HG03159 (cell line): ENCODE data around the gene NUBPL.
"Not testable (repeated sequence)": the region's sequence is repeated elsewhere in the genome, so short reads cannot be mapped to it uniquely, and the experiment has no call there.

ENCODE experiments used
- ATAC-seq: cut with Tn5 transposase; IDR thresholded peaks from one replicate; pipeline ENCODE4 v1.9.1; 2021; ENCODE audit warnings: mild to moderate bottlenecking, moderate library complexity; ENCODE audit not compliant: unreplicated experiment

Gene NUBPL

DNA sequence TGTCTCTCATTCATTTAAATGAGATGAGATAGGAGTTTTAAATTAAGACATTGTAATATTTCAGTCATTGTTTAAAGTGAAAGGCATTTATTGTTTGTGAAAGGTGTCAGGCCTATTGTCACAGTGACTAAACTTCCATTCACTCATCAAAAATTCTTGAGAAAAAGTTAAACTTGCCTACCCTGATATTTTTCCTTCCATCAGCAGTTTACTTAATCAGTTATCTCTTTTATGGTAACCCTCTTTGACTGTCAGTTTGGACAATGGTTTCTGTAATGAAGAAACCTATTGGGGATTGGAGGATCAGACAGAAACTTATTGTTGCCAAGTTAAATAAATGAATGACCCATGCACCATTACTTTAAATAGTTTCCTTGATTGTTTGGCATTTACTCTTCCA, 241.6 kb downstream of the NUBPL start:
- ATAC-seq = no peak

DNA sequence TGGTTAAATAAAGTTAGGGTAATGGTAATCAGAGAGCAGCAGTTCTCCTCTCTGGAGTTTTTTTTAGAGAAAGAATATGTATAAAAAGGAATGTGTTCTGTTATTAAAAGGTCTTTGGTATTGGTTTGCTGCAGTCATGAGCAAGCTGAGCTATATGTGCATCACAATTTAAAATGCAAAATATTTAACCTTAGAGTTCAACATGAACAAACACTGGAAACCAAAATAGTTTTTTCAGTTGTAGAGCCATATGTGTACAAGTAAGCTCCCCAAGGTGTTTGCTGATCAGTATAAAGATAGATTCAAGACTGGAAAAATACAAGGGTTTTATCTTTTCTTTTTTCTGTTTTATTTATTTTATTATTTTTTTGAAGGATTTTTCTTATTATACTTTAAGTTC, 245.0 kb downstream of the NUBPL start:
- ATAC-seq = no peak

DNA sequence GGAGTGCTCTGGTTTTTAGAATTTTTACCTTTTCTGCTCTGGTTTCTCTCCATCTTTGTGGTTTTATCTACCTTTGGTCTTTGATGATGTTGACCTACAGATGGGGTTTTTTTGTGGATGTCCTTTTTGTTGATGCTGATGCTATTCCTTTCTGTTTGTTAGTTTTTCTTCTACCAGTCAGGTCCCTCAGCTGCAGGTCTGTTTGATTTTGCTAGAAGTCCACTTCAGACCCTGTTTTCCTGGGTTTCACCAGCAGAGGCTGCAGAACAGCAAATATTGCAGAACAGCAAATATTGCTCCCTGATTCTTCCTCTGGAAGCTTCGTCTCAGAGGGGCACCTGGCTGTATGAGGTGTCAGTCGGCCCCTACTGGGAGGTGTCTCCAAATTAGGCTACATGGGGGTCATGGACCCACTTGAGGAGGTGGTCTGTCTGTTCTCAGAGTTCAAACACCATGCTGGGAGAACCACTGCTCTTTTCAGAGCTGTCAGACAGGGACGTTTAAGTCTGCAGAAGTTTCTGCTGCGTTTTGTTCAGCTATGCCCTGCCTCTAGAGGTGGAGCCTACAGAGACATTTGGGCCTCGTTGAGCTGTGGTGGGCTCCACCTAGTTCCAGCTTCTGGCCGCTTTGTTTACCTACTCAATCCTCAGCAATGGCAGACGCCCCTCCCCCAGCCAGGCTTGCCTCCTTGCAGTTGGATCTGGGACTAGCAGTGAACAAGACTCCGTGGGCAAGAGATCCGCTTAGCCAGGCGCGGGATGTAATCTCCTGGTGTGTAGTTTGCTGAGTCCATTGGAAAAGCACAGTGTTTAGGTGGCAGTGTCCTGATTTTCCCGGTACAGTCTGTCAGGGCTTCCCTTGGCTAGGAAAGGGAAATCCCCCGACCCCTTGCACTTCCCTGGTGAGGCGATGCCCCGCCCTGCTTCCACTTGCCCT, 250.8 kb downstream of the NUBPL start:
- not testable (repeated sequence) for ATAC-seq

DNA sequence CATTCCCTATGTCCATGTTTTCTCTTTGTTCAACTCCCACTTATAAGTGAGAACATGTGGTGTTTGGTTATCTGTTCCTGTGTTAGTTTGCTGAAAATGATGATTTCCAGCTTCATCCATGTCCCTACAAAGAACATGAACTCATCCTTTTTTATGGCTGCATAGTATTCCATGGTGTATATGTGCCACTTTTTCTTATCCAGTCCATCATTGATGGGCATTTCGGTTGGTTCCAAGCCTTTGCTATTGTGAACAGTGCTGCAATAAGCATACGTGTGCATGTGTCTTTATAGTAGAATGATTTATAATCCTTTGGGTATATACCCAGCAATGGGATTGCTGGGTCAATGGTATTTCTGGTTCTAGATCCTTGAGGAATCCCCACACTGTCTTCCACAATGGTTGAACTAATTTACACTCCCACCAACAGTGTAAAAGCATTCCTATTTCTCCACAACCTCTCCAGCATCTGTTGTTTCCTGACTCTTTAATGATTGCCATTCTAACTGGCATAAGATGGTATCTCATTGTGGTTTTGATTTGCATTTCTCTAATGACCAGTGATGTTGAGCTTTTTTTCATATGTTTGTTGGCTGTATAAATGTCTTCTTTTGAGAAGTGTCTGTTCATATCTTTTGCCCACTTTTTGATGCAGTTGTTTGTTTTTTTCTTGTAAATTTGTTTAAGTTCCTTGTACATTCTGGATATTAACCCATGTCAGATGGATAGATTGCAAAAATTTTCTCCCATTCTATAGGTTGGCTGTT, 252.7 kb downstream of the NUBPL start:
- not testable (repeated sequence) for ATAC-seq

DNA sequence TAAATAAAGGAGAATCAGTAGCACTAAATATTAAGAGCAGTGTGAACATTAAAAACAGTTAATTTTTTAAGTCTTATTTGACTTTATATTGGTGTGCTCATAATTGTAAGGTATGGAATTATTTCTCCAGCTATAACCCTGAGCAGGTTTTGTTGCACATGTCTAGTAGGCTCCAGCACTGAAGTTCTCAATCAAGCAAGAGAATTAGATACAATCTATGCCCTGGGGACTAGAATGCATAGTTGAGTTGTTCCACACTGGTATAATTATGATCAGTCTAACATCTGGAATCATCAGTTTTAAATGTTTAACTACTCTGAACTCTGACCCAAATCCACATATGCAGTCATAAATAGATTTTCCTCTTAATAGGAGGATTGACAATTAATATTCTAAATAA, 258.1 kb downstream of the NUBPL start:
- ATAC-seq = no peak

DNA sequence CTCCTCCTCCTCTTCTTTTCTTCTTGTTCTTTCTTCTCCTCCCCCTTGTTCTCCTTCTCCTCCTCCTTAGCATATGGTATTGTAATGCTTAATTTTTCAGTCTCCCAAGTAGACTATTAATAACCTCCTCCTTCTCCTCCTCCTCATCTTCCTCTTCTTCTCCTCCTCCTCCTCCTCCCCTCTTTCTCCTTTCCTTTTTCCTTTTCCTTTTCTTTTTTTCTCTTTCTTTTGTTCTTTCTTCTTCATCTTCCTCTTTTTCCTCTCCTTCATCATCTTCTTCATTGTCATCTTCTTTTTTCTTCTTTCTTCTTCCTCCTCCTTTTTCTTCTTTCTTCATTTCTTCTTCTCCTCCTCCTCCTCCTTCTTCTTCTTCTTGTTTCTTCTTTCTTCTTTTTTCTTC, 264.3 kb downstream of the NUBPL start:
- ATAC-seq = no peak

DNA sequence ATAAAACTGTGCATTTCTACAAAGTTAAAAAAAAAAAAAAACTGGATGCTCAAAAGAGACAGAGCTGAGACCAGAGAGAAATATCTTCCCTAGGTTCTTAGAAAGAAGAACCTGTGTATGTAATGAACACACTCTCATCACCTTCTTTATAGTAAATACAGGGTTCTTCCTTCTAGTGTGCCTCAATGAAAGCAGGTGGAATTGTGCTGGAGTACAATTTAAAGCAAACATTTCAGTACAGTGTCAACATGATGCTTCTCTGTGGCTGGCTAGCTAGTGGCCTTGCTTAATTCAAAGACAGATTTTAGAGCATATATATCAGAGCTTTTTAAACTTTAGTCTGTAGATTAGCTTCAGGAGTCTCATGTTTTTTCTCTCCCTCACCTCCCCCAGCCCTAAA, 266.1 kb downstream of the NUBPL start:
- ATAC-seq = no peak

DNA sequence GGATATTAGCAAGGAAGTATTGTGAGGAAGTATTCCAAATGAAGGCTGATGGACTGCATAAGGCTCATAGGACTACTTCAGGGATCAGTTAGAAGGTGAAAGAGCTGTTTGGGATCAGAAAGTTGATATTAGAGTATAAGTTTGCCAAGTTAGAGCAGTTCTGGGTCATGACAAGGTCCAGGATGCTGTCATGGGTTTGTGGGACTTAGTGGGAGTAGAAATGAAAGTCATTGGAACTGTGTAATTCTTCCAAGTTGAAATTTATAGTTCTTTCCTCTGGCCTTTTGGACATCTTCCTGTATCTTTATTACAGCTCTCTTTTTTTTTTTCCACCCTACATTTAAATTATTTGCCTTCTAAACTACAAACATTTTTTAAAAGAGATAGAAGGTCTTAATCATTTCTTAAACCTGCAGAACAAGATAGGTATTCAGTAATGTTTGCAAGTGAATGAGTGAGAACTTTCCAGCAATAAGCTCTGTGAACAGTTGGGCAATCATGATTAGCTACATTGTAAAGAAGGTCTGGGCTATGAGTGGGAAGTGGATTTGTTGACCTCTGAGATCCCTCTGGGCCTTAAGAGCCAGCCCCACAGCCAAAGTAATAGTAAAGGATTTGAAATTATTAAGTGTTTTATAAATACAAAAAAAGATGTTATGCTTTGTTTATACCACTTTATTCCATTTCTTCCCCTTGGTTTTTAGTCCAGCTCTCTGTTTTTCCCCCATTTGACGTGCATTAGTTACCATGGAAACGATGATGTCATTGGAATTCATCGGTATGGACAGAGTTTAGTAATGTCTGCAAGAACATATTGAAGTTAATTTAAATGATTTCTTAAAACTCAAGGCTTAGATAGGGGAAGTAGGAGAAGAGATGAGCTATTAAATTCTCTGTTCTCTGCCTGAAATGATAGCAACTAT, 268.0 kb downstream of the NUBPL start:
- no peak for ATAC-seq

DNA sequence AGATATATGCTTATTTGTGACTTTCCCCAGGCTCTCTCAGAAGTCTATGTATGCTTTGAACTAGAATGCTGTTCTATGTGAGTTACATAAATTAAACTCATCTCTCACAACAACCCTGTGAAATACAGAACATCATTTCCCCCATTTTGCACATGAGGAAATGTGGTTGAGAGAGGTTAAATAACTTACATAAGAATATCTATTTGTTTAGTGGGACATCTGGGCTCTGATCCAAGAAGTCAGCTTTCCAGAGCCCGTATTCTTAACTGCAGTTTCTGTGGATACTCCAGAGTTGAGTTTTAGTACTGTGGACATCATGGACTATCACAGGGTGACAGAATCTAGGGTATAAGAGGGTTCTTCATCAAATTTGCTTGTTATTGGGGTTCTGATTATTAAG, 273.4 kb downstream of the NUBPL start:
- ATAC-seq = no peak

DNA sequence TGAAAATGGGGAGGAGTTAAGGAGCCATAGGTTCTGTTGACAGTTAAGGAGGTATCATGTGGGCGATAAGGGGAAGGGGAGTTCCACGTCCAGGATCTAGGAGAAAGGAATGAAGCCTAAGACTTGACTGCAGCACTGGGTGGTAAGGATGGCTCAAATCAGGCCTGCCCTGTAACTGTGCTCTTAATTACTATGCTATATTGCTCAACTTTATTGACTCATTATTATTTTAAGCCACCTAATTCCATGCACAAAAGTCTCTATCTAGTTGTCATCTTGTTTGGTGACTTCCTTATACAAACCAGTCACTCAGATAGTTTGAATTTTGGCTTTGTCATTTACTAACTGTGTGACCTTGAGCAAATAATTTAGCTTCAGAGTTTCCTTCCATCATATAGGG, 273.8 kb downstream of the NUBPL start:
- no peak for ATAC-seq

DNA sequence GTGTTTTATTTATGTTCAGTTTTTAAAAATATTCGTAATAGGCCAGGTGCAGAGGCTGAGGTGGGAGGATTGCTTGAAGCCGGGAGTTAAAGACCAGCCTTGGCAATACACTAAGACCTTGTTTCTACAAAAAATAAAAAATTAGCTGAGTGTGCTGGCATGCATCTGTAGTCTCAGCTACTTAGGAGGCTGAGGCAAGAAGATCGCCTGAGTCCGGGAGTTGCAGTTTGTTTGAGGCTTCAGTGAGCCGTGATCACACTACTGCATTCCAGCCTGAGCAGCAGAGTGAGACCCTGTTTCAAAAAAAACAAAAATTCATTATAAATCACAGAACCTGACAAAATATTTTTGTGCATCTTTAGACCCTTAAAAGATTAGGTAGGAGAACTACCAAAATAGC, 275.8 kb downstream of the NUBPL start:
- ATAC-seq = no peak

DNA sequence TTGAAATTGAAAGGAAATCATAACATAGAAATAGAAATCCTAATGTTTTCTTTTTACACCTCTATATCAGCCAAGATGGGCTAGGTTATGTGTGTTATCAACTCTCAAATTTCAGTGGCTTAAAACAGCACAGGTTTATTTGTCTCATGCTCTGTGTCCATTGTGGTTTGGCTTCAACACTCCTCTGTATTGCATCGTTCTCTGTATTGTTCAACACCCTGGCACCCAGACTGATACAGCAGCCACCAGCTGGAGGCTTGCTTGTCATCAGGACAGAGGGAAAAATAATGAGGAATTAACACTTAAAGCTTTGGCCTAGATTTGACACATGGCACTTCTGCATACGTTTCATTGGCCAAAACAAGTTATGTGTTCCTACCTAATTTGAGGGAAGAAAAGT, 281.7 kb downstream of the NUBPL start:
- ATAC-seq = no peak

DNA sequence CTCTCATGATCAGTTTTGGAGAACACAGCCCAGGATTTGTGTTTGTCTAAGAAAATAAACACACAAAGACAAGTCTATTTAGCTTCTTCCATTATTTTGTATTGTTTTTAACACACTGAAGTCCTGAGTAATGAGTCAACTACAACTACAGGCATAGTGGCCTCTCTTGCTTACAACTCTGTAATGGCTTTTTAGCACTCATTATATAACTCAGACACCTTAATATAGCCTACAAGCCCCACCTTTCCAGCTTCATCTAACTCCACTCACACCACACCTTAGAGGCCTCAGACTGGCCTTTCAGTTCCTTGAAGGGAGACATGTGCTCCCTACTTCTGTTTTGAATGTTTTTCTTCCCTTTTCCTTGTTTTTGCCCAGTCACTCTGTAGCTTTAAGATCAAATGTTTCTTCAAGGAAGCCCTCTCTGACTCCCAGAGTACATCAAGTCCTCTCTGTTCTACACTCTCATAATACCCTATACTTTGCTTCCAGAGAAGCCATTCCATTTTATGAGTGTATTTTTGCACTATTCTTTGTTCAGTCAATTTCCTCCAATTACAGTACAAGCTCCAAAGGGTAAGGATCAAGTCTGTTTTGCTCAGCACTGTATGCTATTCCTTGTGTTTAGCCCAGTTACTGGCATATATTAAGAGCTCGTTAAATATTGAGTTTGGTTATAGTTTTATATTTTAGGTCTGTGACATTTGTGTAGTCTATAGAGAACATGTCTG, 282.3 kb downstream of the NUBPL start:
- no peak for ATAC-seq

DNA sequence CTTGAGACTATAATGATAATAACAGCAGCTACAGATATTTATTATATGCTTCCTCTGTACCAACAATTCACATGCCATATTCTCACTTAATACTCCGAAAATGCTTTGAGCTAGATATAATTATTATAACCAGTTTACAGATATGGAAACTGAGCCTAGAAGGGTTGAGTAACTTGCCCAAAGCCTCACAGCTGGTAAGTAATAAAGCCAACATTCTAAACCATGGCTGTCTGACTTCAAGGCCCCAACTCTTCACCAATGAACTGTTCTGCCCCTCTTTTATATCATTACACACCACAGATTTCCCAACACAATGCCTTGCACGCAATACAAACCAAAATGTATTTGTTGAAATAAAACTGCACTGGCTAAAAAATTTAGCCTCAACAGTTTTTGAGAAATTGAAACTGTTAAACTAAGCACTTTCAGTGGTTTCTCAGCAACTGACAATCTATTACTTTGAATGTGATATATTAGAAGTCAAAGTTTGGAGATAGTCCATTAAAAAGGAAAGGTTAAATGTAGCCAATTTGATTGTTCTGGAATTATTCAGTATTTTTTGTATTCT, 293.4 kb downstream of the NUBPL start:
- no peak for ATAC-seq

DNA sequence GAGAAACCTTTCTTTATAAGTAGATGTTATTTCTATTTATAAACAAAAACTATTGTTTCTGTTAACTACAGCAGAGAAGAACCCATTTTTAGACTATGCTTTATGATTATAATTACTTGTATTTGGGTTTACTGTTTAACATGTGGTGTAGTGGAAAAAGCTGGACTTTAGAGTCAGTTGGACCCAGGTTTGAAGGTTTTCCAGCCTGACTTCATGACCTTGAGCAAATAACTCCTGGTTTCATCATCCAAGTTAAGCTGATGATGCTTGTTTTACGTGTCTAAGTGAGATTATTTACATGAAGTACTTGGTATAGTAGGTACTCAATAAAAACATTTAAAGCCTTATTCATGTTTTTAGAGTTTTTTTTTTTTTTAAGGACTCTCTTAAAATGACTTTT, 294.1 kb downstream of the NUBPL start:
- no peak for ATAC-seq

DNA sequence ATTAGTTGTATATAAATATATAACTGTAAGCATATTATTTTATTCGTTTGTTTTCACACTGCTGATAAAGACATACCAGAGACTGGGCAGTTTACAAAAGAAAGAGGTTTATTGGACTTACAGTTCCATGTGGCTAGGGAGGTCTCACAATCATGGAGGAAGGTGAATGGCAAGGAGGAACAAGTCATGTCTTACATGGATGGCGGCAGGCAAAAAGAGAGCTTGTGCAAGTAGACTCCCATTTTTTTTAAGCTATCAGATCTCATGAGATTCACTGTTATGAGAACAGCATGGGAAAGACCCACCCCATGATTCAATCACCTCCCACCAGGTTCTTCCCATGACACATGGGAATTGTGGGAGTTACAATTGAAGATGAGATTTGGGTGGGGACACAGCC, 294.8 kb downstream of the NUBPL start:
- not testable (repeated sequence) for ATAC-seq

DNA sequence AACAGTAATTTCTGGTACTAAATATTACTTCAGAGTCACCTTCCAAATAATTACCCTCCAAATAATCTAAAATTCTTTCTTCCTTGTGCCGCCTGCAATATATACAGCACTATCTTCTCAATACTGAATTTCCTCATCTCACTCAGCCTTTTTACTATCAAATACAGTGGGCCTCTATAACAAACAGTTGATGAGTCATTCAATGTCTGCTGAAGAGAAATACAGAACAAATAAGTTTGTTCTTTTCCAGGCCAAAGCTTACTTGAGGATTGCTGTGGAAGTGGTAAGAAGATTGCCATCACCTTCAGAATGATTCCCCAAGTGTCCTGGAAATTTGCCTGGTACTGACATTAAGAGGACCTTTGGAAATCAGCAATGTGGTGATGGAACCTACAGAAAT, 297.7 kb downstream of the NUBPL start:
- ATAC-seq = no peak

DNA sequence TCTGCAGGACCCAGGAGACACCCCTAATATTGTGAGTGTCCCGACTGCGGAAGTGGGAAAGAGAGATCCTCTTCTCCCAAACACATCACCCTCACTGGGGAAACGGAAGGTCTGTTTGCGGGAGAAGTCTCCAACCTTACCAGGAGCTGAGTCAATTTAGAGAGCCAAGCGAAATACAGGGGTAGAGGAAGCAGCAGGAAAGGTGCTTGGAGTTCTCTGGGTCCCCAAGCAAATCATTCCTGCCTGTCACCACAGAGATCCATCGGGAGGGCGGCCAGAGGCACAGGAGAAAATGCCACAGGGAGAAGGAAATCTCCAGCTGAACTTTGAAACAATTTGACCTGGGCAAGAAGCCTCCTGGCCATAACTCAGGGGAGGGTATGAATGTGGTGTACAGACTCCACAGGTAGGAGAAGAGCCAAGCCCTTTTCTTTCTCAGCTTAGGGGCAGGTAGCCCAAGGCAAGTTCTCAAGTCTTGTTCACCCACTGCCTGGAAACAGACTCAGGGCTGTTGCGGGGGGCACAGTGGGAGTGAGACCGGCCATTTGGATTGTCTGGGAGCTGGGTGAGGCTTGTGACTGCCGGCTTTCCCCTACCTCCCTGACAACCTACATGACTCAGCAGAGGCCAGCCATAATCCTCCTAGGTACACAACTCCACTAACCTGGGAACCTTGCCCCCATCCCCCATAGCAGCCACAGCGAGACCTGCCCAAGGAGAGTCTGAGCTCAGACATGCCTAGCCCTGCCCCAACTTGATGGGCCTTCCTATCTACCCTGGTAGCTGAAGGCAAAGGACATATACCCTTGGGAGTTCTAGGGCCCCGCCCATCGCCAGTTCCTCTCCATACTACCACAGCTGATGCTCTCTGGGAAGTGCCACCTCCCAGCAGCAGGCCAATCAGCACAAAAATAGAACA, 304.0 kb downstream of the NUBPL start:
- ATAC-seq = no peak

DNA sequence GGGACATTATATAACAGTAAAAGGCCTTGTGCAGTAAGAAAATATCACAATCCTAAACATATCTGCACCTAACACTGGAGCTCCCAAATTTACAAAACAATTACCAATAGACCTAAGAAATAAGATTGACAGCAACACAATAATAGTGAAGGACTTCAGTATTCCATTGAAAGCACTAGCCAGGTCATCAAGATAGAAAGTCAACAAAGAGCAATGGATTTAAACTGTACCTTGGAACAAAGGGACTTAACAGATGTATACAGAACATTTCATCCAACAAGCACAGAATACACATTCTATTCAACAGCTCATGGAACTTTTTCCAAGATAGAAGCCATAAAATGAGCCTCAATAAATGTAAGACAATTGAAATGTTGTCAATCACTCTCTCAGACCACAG, 306.4 kb downstream of the NUBPL start:
- ATAC-seq = no peak
